GM12875 (cell line): ENCODE results near the gene NCOA4.

ENCODE experiments used
- H3K4me3 ChIP-seq: one replicate; pipeline ENCODE4 v1.5.1; 2011; ENCODE audit warnings: low read depth, low read length, control low read depth
- TF ChIP-seq, protein P1 (sequence below): IDR thresholded peaks from 2 replicates; pipeline ENCODE4 v1.5.1; 2011; ENCODE audit warnings: low read depth, mild to moderate bottlenecking, control low read depth, inconsistent platforms, low read length, moderate library complexity, borderline replicate concordance; ENCODE audit not compliant: insufficient read depth

The NCOA4 gene

DNA sequence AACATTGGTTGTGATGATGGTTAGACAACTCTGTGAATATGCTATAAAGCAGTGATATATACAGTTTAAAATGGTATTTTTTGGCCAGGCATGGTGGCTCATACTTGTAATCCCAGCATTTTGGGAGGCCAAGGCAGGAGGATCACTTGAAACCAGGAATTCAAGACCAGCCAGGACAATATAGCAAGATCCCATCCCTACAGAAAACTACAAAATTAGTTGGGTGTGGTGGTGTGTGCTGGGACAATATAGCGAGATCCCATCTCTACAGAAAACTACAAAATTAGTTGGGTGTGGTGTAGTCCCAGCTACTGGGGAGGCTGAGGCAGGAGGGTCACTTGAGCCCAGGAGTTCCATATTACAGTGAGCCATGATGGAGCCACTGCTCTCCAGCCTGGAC is 43.1 kb upstream of the NCOA4 start:
- TF ChIP-seq, protein P1, sequence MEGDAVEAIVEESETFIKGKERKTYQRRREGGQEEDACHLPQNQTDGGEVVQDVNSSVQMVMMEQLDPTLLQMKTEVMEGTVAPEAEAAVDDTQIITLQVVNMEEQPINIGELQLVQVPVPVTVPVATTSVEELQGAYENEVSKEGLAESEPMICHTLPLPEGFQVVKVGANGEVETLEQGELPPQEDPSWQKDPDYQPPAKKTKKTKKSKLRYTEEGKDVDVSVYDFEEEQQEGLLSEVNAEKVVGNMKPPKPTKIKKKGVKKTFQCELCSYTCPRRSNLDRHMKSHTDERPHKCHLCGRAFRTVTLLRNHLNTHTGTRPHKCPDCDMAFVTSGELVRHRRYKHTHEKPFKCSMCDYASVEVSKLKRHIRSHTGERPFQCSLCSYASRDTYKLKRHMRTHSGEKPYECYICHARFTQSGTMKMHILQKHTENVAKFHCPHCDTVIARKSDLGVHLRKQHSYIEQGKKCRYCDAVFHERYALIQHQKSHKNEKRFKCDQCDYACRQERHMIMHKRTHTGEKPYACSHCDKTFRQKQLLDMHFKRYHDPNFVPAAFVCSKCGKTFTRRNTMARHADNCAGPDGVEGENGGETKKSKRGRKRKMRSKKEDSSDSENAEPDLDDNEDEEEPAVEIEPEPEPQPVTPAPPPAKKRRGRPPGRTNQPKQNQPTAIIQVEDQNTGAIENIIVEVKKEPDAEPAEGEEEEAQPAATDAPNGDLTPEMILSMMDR = no peak
- no peak overlapping the region for H3K4me3 ChIP-seq

DNA sequence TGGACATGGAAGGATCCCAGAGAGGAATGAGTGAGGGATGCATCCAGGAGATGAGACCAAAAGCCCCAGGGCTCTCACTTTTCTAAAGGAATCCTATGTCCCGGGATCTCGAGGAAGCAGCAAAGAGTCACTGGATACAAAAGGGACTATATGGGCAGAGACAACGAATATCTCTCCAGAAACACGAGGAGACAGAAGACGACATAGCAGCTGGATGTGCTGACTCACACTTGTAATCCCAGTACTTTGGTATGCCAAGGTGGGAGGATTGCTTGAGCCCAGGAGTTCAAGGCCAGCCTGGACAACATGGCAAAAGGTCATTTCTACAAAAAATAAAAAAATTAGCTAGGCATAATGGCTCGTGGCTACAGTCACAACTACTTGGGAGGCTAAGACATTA is 40.3 kb upstream of the NCOA4 start:
- TF ChIP-seq, protein P1 = no peak
- H3K4me3 ChIP-seq = no peak overlapping the region

DNA sequence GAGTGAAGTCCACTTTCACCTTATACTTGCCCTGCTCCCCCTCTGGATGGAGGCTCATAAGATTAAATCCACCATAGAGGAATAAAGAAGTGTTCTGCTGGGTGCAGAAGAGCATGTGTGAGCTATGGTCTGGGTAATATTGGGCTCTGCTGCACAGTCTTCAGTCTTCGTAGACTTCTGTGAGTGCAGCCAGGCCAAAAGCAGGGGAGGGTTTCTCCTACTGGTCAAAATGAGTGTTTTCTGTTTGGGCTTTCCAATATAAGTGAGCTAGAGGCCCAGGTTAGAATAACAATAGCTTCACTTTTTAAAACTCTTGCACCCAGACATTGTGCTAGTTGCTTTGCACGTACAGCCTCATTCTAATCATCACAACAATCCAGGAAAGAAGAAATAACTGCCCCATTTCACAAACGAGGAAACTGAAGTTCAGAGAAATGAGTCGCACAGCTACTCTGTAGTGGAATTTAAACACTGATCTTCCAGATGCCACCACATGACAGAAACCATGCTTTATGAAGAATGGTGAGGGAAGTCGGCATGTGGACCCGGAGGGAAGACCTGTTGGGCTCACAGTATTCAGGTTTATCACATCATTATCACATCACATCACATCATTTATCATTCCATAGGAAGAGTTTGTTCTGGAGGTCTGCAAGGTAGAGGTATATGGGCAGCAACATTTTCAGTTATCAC is 39.5 kb upstream of the NCOA4 start:
- H3K4me3 ChIP-seq = no peak overlapping the region
- TF ChIP-seq, protein P1 = no peak

DNA sequence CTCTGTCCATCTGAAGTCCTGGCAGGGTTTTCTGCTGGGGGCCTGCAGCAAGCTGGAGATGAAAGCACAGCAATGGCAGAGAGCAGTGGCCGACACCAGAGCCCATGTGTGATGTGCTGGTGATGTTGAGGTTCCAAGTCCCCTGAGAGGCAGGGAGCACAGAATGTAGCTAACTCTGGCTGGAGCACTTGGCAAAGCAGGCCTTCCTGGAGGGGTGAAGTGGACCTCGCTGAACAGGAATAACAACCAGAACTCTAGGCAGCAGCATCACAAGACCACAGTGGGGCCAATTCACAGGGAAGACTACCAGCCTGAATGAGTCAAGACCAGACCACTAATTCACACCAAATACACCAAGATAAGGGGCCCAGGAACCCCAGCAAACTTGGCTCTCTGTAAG is 38.5 kb upstream of the NCOA4 start:
- TF ChIP-seq, protein P1 = no peak
- no peak overlapping the region for H3K4me3 ChIP-seq

DNA sequence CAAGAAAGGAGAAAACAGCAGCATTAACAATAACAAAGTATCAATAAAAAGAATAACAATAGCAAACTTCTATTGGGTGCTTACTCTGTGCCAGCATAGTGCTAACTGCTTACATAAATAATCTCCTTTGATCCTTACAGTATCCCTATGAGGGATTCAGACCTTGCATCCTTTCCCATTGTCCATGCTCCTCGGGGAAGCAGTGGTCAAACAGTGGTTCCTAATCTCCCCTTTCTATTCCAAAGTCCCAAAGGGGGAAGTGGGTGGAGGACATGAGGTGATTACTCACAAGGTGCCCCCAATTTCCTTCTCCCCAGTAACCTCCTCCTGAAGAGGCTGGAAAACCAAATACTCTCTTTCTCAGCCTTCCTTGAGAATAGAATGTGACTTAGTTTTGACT is 37.7 kb upstream of the NCOA4 start:
- no peak overlapping the region for H3K4me3 ChIP-seq
- TF ChIP-seq, protein P1 = no peak

DNA sequence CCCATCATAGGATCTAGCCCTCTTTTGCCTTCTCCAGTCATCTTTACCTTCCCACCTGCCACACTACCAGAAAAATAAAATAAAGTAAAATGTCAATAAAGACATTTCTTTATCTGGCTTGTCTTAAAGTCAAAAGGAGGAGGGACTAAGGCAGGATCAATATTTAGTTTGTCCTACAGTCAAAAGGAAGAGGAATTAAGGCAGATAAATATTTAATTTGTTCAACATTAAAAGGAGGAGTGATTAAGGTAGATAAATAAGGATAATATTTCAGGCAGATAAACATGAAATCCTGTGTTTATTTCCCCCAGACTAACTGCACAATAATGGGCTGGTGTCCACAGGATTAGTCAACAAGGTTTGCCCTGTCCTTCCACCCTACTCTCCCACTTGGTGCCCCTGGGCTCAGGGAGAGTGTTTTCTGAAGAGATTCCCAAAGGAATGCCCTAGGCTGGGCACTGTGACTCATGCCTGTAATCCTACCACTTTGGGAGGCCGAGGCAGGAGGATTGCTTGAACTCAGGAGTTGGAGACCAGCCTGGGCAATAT is 33.9 kb upstream of the NCOA4 start:
- TF ChIP-seq, protein P1 = no peak
- no peak overlapping the region for H3K4me3 ChIP-seq
